RCC 7860 (cell line): Measurements from ENCODE around the gene LCN1.
"Not testable (repeated sequence)": the region's sequence is repeated elsewhere in the genome, so short reads cannot be mapped to it uniquely, and the experiment has no call there.

Experiments used
- DNase-seq: peaks from one replicate; pipeline ENCODE4 v3.0.0-alpha.2; 2015; ENCODE audit warnings: low spot score
- FAIRE-seq: peaks from 2 replicates; lab custom pipeline; 2012; peaks lifted over from hg19 to GRCh38; lab: Jason Lieb, UNC

Gene LCN1

DNA sequence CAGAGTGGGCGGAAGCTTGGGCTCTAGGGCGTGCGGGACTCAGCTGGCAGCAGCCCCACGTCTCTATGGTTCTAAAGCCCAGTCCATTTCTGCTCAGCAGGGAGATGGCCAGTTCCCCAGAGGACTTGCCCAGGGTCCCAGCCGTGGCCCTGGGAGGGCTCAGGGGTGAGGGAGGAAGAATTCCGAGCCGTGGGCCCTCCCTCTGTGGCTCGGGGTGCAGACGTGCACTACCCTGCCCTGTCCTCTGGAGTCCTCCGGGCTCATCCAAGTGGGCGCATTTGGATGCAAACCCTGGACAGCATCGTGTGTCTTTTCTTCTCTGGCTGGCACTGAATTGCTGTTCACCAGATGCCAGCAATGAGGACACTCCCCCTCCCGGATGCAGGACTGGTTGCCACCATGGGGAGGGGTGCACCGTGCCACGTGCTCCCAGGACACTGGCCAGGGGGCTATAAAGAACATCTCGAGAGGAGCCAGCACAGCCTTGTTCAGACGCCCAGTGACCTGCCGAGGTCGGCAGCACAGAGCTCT is 24.5 kb downstream of the LCN1 start, which contains the start of gene OBP2A:
OBP2A (plus strand) TSS at position 481 of the 531 bp plus-strand sequence. CDS start 55 bp downstream, outside the sequence.
- not testable (repeated sequence) for DNase-seq, FAIRE-seq

DNA sequence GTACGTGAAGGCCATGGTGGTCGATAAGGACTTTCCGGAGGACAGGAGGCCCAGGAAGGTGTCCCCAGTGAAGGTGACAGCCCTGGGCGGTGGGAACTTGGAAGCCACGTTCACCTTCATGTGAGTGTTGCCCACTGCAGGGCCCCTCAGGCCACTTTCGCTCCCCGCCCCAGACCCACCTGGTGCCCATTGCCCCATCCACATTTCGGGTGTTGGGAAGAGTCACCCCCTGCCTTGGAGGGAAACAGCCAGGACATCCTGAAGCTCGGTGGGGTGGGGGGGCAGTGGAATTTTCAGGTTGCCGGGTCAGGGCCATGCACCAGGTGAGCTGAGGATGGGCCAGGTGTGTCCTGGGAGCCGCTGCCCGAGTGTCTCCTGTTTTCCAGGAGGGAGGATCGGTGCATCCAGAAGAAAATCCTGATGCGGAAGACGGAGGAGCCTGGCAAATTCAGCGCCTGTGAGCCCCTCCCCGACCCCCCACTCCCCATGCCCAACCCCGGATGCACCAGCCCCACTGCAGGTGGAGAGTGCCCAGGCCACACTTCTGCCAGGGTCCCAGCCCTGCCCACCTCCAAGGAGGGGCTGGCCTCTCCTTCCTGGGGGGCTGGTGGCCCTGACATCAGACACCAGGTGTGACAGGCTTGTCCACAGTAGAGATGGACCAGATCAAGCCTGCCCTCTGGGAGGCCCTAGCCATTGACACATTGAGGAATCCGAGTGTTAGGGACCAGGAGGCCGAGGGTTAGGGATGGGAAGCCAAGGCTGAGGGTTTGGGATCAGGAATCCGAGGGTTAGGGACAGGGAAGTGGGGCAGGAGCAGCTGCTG is 25.8 kb downstream of the LCN1 start:
- not testable (repeated sequence) for FAIRE-seq, DNase-seq

DNA sequence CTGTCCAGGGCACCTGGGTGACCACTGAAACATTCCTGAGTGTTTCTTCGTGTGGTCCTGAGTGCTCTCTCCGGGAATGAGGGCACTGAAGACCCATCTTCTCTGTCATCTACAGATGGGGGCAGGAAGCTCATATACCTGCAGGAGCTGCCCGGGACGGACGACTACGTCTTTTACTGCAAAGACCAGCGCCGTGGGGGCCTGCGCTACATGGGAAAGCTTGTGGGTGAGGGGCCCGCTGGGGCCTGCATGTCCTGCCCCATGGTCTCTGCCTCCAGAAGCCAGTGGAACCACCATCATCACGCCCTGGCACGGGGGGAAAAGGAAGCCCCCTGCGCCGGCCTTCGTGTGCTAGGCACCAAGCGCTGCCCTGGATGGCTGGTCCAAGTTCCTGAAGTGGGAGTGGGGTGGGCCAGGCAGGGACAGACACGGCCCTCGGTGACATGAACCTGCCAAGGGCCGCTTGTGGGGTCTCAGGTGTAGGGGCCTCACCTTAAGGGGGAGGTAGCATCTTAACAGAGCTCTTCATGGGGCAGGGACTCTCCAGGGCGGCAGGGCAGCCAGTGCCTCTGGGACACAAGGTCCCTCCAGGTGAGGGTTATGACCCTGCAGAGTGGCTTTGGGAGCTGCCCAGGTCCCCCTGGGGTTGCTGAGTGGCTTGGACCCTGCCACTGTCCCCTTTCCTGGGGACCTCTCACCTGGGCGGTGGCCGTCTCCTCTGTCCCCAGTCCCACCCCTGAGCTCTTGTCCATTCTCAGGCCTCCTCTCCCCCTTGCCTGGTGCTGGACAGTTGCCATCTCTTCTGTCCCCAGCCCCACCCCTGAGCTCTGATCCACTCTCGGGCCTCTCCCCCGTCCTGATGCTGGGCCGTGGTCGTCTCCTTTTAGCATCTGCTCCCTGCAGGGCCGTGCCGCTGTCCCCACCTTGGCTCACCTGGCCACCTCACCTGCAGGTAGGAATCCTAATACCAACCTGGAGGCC is 26.8 kb downstream of the LCN1 start:
- DNase-seq, result no peak
- FAIRE-seq, result no peak

DNA sequence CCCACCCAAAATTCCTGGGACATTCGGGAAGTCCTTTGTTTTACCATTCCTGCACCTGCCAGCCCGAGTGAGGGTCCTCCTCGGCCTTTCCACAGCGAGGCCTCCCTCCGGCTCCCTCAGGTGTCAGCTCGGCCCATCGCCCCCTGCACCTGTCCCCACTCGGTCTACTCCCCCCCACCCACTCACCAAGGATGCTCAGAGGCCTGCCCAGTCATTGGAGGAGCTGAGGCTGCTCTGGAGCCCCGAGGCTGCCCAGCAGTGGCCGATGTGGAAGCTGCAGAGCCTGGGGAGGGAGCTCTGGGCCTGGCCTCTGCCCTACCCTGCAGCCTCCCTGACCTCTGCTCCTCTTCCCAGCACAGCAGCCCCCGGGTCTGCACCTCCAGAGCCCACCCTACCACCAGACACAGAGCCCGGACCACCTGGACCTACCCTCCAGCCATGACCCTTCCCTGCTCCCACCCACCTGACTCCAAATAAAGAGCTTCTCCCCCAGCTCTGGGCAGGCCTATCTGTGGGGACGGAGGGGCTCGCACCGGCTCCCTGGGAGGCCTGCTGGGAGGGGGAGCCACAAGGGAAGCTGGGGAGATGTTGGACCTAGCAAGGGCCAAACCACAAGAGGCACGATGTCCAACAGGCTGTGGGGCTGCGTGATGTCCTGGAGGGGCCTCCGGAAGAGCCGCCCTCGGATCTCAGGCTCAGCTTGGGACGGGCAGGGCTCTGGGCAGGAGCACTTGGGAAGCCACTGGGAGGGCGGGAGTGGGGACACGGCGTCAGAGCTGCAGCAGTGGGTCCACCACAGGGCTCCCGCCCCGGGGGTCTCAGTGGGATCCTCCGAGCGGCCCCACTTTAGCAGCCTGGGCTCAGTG is 28.5 kb downstream of the LCN1 start:
- not testable (repeated sequence) for DNase-seq, FAIRE-seq

GRCh38 chr9:135550344-135550918 is 29.2 kb downstream of the LCN1 start:
- FAIRE-seq (no peak), DNase-seq (no peak)

GRCh38 chr9:135551031-135551430 is 29.8 kb downstream of the LCN1 start:
- FAIRE-seq (no peak), DNase-seq (no peak)

- DNase-seq (no peak), FAIRE-seq (no peak)
Observed at GRCh38 chr9:135551456-135551855, 30.2 kb downstream of the LCN1 start.

DNA sequence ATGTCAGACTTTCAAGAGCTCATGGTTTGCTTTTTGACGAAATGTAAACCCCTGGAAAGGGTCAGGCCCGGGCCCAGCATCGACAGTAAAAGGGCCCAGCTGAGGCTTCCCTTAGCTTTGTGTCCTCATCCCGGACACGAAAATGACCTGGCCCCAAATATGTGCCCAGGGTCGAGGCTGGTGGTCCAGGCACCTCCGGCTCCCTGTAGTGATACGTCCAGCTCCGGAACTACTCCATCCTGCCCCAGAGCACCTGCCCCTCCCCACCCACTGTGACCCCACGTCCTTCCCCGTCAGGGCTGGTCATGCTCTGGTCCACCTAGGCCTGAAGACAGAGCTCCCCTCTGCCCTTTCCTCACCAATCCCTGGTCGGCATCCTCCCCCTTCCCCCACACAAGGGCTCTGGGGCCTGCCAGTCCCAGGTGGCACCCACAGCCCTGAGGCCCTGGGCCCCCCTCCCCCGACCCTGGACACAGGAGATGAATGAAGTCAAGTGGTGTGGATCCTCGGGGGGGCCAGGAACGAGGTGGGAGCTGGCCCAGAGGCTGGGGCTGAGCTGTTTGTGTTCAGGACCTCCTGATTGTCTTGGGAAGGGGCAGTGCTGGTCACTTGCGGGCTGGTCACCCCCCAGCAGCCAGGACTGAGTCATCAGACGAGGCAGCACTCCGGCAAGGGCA is 30.9 kb downstream of the LCN1 start:
- no peak for FAIRE-seq

GRCh38 chr9:135552698-135553171 is 31.5 kb downstream of the LCN1 start:
- no peak for DNase-seq
- no peak for FAIRE-seq

More for the DNA sequence above, 30.9 kb downstream of the LCN1 start:
- DNase-seq, result no peak

GRCh38 chr9:135554718-135555117 is 33.5 kb downstream of the LCN1 start:
- no peak for DNase-seq
- FAIRE-seq, result no peak

GRCh38 chr9:135555203-135555602 is 34.0 kb downstream of the LCN1 start:
- DNase-seq, result peak; percentile 16
- FAIRE-seq, result no peak

- DNase-seq (no peak), FAIRE-seq (no peak)
Observed at GRCh38 chr9:135555910-135556309, 34.7 kb downstream of the LCN1 start.

DNA sequence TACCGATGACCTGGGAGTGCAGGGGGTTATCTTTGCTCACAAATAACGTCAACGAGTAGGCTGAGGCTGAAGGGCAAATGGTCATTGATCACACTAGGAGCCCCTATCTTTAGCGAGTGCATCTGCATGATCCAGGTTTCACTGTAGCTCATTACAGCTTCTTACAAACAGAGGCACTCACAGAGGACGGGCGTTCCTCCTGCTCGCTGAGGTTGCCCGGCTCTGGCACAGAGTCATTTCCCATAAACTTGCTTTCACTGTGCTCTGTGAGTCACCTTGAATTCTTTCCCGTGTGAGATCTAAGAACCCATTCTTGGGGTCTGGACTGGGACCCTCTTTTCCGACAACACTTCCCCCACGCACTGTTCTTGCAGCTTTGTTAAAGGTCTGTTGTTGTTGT is 38.4 kb downstream of the LCN1 start:
- no peak for FAIRE-seq
- no peak for DNase-seq

GRCh38 chr9:135561391-135562234 is 40.4 kb downstream of the LCN1 start, which contains the start of gene PAEP:
Gene PAEP, plus strand, starts transcription at chr9:135561756.
- no peak for FAIRE-seq
- no peak for DNase-seq

GRCh38 chr9:135562235-135562745 is 41.0 kb downstream of the LCN1 start:
- DNase-seq (no peak), FAIRE-seq (no peak)

GRCh38 chr9:135563039-135563476 is 41.8 kb downstream of the LCN1 start:
- FAIRE-seq (no peak), DNase-seq (no peak)

DNA sequence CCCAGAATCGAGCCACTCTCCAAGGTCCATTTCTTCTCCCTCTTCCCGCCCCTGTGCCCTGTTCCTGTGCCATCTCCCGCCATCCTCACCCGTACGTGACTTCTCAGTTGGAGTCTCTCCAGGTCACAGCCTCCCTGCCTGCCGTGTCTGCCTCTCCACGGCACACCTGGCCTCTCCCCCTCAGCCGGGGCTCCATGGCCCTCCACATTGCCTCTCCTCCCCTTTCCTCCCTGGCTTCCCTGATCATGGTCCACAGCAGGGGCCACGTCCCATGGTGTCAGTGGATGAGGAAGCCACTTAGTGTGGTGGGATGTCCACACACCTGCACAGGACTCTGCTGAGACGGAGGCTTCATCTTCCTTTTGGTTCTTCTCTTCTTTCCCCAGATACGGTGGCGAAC is 42.6 kb downstream of the LCN1 start:
- DNase-seq (no peak), FAIRE-seq (no peak)

DNA sequence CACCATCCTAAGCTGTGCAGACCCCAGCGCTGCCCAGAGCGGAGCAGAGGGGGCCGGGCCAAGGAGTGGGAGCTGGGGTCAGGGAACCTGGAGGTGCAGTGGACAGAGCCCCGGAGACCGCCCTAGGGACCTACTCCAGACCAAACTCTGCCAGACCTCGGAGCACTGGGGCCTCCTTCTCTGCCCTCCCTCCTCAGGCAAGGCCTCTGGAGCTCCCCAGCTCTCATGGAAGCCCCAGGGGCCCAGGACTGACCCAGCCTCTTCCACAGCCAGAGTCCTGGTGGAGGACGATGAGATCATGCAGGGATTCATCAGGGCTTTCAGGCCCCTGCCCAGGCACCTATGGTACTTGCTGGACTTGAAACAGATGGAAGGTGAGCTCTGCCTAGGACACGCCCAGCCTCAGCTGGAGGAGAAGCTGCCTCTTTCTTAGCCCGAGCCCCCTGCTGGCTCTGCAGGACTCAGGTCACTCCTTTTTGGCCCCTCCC is 43.9 kb downstream of the LCN1 start:
- DNase-seq, result no peak
- FAIRE-seq, result no peak
